ENCODE measurements around the gene VRK2. TPM values are rescaled to one million over a fixed set of nuclear protein-coding genes. Genes with fewer than 3 reads are reported as not detected.

Gene VRK2
- polyA plus RNA-seq, 1 donor from 2014 or later = 0.45 TPM

- Histone ChIP-seq H3K9me3 (ENCODE audit: low read length) (no peaks in the 10 kb centered on the region), H3K27ac (ENCODE audit: low read length) (no peak overlapping the region), H3K79me2 (replicated peaks; ENCODE audit: insufficient read depth, low read length) (no peaks in the 10 kb centered on the region), H3K9me2 (ENCODE audit: insufficient read depth, low read length) (no peaks in the 10 kb centered on the region), H3K27me3 (ENCODE audit: insufficient read depth, low read depth, low read length) (no peaks in the 10 kb centered on the region), H3K9ac (ENCODE audit: low read length) (no peak overlapping the region), H3K36me3 (ENCODE audit: insufficient read depth, low read length) (no peaks in the 10 kb centered on the region), H3F3A (ENCODE audit: insufficient read depth, low read length, poor library complexity, severe bottlenecking) (no peaks in the 10 kb centered on the region), H2AFZ (ENCODE audit: low read depth, low read length) (no peak overlapping the region), H3K4me2 (ENCODE audit: low read length) (no peak overlapping the region), H3K4me3 (ENCODE audit: low read length) (no peak overlapping the region), H4K20me1 (ENCODE audit: insufficient read depth) (no peaks in the 10 kb centered on the region)
- TF ChIP-seq SMC3 (conservative IDR thresholded peaks at IDR 0.05; ENCODE audit: poor library complexity) (no peak), EP300 (conservative IDR thresholded peaks at IDR 0.05; ENCODE audit: poor library complexity, severe bottlenecking) (no peak), RAD21 (conservative IDR thresholded peaks at IDR 0.05) (no peak)
Observed at GRCh38 chr2:58197894-58198293, 151.3 kb downstream of the VRK2 start.

- no peaks in the 10 kb centered on the region for H3K79me2 ChIP-seq (replicated peaks; ENCODE audit: insufficient read depth, low read length)
- H3K36me3 ChIP-seq (ENCODE audit: insufficient read depth, low read length) = no peaks in the 10 kb centered on the region
- H3K27ac ChIP-seq (ENCODE audit: low read length) = no peak overlapping the region
- H3F3A ChIP-seq (ENCODE audit: insufficient read depth, low read length, poor library complexity, severe bottlenecking) = no peaks in the 10 kb centered on the region
- no peaks in the 10 kb centered on the region for H3K27me3 ChIP-seq (ENCODE audit: insufficient read depth, low read depth, low read length)
- no peak for TF ChIP-seq CTCF (IDR thresholded peaks at IDR 0.05; ENCODE audit: poor library complexity, severe bottlenecking)
- no peak for TF ChIP-seq EP300 (conservative IDR thresholded peaks at IDR 0.05; ENCODE audit: poor library complexity, severe bottlenecking)
- TF ChIP-seq REST (IDR thresholded peaks at IDR 0.05; ENCODE audit: borderline replicate concordance) = no peak
- TF ChIP-seq RAD21 (conservative IDR thresholded peaks at IDR 0.05) = no peak
- TF ChIP-seq POLR2AphosphoS5 (IDR thresholded peaks at IDR 0.05) = no peak
- TF ChIP-seq MXI1 (conservative IDR thresholded peaks at IDR 0.05; ENCODE audit: poor library complexity, severe bottlenecking) = no peak
- no peak for TF ChIP-seq SMC3 (conservative IDR thresholded peaks at IDR 0.05; ENCODE audit: poor library complexity)
- TF ChIP-seq TAF1 (IDR thresholded peaks at IDR 0.05; ENCODE audit: low read depth) = no peak
- no peak for TF ChIP-seq EZH2 (IDR thresholded peaks at IDR 0.05; ENCODE audit: borderline replicate concordance, insufficient read depth, low read length, poor library complexity, severe bottlenecking)
- no peak overlapping the region for H3K9ac ChIP-seq (ENCODE audit: low read length)
- no peak overlapping the region for H3K4me2 ChIP-seq (ENCODE audit: low read length)
- no peaks in the 10 kb centered on the region for H3K9me2 ChIP-seq (ENCODE audit: insufficient read depth, low read length)
- H4K20me1 ChIP-seq (ENCODE audit: insufficient read depth) = no peaks in the 10 kb centered on the region
- H3K4me3 ChIP-seq (ENCODE audit: low read length) = no peak overlapping the region
- no peaks in the 10 kb centered on the region for H3K9me3 ChIP-seq (ENCODE audit: low read length)
- H2AFZ ChIP-seq (ENCODE audit: low read depth, low read length) = no peak overlapping the region
Observed at GRCh38 chr2:58202404-58202803, 155.8 kb downstream of the VRK2 start.

- no peak overlapping the region for H3K9ac ChIP-seq (ENCODE audit: low read length)
- no peaks in the 10 kb centered on the region for H4K20me1 ChIP-seq (ENCODE audit: insufficient read depth)
- no peaks in the 10 kb centered on the region for H3K79me2 ChIP-seq (replicated peaks; ENCODE audit: insufficient read depth, low read length)
- no peak overlapping the region for H3K4me3 ChIP-seq (ENCODE audit: low read length)
- no peaks in the 10 kb centered on the region for H3K36me3 ChIP-seq (ENCODE audit: insufficient read depth, low read length)
- no peaks in the 10 kb centered on the region for H3F3A ChIP-seq (ENCODE audit: insufficient read depth, low read length, poor library complexity, severe bottlenecking)
- H3K4me2 ChIP-seq (ENCODE audit: low read length) = no peak overlapping the region
- no peak overlapping the region for H2AFZ ChIP-seq (ENCODE audit: low read depth, low read length)
- H3K27ac ChIP-seq (ENCODE audit: low read length) = no peak overlapping the region
- H3K27me3 ChIP-seq (ENCODE audit: insufficient read depth, low read depth, low read length) = no peaks in the 10 kb centered on the region
- H3K9me2 ChIP-seq (ENCODE audit: insufficient read depth, low read length) = no peaks in the 10 kb centered on the region
- H3K9me3 ChIP-seq (ENCODE audit: low read length) = no peaks in the 10 kb centered on the region
- no peak for TF ChIP-seq SMC3 (conservative IDR thresholded peaks at IDR 0.05; ENCODE audit: poor library complexity)
- TF ChIP-seq POLR2AphosphoS5 (IDR thresholded peaks at IDR 0.05) = no peak
- no peak for TF ChIP-seq EZH2 (IDR thresholded peaks at IDR 0.05; ENCODE audit: borderline replicate concordance, insufficient read depth, low read length, poor library complexity, severe bottlenecking)
- TF ChIP-seq CTCF (IDR thresholded peaks at IDR 0.05; ENCODE audit: poor library complexity, severe bottlenecking) = no peak
- TF ChIP-seq TAF1 (IDR thresholded peaks at IDR 0.05; ENCODE audit: low read depth) = no peak
- TF ChIP-seq MXI1 (conservative IDR thresholded peaks at IDR 0.05; ENCODE audit: poor library complexity, severe bottlenecking) = no peak
- no peak for TF ChIP-seq EP300 (conservative IDR thresholded peaks at IDR 0.05; ENCODE audit: poor library complexity, severe bottlenecking)
- no peak for TF ChIP-seq RAD21 (conservative IDR thresholded peaks at IDR 0.05)
- TF ChIP-seq REST (IDR thresholded peaks at IDR 0.05; ENCODE audit: borderline replicate concordance) = no peak
Observed at GRCh38 chr2:58203018-58203417, 156.4 kb downstream of the VRK2 start.
